ENCODE results near the gene EYA4.

EYA4 gene

DNA sequence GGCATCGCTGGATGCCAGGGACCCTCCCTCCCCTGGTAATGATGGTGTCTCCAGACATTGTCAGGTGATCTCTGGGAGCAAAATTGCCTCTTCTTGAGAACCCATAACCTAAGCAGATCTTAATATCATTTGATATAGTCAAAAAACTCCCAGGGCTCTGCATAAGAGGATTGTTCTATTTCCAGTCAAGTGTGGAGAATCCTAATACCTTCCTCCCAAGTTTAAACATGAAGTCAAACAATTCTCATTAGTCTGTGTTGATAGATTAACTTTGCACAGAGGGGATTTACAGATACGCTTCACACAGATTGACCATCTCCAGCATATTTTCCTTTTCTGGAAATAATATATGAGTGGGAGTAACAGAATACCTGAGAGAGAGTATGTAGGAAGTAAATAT is 10.5 kb downstream of the EYA4 start:
- no peak overlapping the region for H2AFZ ChIP-seq (ENCODE audit: low read length)
- no peaks in the 10 kb centered on the region for H3K36me3 ChIP-seq (ENCODE audit: insufficient read depth, low read length)
- H3F3A ChIP-seq (ENCODE audit: insufficient read depth, low read length) = no peaks in the 10 kb centered on the region
- H3K9me3 ChIP-seq (ENCODE audit: low read length) = no peaks in the 10 kb centered on the region
- no peak overlapping the region for H3K4me2 ChIP-seq (ENCODE audit: low read length)
- H3K27me3 ChIP-seq (ENCODE audit: insufficient read depth, low read length) = no peaks in the 10 kb centered on the region
- no peaks in the 10 kb centered on the region for H3K9me2 ChIP-seq (ENCODE audit: low read depth, low read length)
- H3K4me1 ChIP-seq (ENCODE audit: insufficient read depth, low read length, severe bottlenecking) = no peaks in the 10 kb centered on the region
- H3K79me2 ChIP-seq (ENCODE audit: insufficient read depth, low read length) = no peaks in the 10 kb centered on the region
- no peak overlapping the region for H3K9ac ChIP-seq (ENCODE audit: low read length)
- no peak overlapping the region for H3K4me3 ChIP-seq (ENCODE audit: low read depth, low read length, poor library complexity, severe bottlenecking)
- TF ChIP-seq, protein P1, sequence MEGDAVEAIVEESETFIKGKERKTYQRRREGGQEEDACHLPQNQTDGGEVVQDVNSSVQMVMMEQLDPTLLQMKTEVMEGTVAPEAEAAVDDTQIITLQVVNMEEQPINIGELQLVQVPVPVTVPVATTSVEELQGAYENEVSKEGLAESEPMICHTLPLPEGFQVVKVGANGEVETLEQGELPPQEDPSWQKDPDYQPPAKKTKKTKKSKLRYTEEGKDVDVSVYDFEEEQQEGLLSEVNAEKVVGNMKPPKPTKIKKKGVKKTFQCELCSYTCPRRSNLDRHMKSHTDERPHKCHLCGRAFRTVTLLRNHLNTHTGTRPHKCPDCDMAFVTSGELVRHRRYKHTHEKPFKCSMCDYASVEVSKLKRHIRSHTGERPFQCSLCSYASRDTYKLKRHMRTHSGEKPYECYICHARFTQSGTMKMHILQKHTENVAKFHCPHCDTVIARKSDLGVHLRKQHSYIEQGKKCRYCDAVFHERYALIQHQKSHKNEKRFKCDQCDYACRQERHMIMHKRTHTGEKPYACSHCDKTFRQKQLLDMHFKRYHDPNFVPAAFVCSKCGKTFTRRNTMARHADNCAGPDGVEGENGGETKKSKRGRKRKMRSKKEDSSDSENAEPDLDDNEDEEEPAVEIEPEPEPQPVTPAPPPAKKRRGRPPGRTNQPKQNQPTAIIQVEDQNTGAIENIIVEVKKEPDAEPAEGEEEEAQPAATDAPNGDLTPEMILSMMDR (IDR thresholded peaks at IDR 0.05; ENCODE audit: low read length) = no peak
- TF ChIP-seq EZH2 (IDR thresholded peaks at IDR 0.05; ENCODE audit: borderline replicate concordance, low read length) = no peak
- H4K20me1 ChIP-seq (ENCODE audit: insufficient read depth, low read length) = no peaks in the 10 kb centered on the region
- no peak overlapping the region for H3K27ac ChIP-seq (ENCODE audit: low read depth, low read length, poor library complexity, severe bottlenecking)

DNA sequence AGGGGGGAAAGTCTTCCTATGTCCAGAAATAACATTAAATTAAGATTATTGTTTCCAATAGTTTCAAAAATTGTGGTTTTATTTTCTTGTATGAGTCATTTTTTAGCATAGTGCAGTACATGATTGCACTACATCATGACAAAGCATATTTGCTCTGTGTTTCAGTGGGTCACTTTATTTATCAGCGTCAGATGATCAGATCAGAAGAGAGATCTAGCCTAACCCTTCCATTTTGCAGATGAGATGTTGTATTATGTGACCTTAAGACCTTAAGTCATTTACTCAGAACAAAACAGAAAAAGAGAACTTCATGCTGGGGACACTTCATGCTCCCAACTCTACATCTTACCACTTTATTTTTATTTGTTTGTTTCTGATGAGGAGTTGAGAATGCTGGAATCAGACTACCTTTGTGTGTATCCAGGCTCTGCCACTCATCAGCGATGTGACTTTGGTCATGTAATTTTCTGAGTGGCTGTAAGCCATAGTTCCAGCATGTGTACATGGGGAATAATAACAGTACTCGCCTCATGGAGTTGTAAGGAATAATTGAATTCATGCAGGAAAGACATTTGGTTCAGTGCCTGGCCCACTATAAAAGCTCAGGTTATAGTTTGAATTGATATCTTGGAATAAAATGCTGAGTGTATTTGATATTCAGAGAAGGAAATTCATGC is 13.5 kb downstream of the EYA4 start:
- Histone ChIP-seq H3K27ac (ENCODE audit: low read depth, low read length, poor library complexity, severe bottlenecking) (no peak overlapping the region), H3K4me1 (ENCODE audit: insufficient read depth, low read length, severe bottlenecking) (no peaks in the 10 kb centered on the region), H2AFZ (ENCODE audit: low read length) (no peak overlapping the region), H3K9ac (ENCODE audit: low read length) (no peak overlapping the region), H3K36me3 (ENCODE audit: insufficient read depth, low read length) (no peaks in the 10 kb centered on the region), H3K9me3 (ENCODE audit: low read length) (no peaks in the 10 kb centered on the region), H3K9me2 (ENCODE audit: low read depth, low read length) (no peaks in the 10 kb centered on the region), H3F3A (ENCODE audit: insufficient read depth, low read length) (no peaks in the 10 kb centered on the region), H3K27me3 (ENCODE audit: insufficient read depth, low read length) (no peaks in the 10 kb centered on the region), H4K20me1 (ENCODE audit: insufficient read depth, low read length) (no peaks in the 10 kb centered on the region), H3K4me2 (ENCODE audit: low read length) (no peak overlapping the region), H3K79me2 (ENCODE audit: insufficient read depth, low read length) (no peaks in the 10 kb centered on the region), H3K4me3 (ENCODE audit: low read depth, low read length, poor library complexity, severe bottlenecking) (no peak overlapping the region)
- TF ChIP-seq, protein P1 (IDR thresholded peaks at IDR 0.05; ENCODE audit: low read length) = no peak
- TF ChIP-seq EZH2 (IDR thresholded peaks at IDR 0.05; ENCODE audit: borderline replicate concordance, low read length) = no peak

DNA sequence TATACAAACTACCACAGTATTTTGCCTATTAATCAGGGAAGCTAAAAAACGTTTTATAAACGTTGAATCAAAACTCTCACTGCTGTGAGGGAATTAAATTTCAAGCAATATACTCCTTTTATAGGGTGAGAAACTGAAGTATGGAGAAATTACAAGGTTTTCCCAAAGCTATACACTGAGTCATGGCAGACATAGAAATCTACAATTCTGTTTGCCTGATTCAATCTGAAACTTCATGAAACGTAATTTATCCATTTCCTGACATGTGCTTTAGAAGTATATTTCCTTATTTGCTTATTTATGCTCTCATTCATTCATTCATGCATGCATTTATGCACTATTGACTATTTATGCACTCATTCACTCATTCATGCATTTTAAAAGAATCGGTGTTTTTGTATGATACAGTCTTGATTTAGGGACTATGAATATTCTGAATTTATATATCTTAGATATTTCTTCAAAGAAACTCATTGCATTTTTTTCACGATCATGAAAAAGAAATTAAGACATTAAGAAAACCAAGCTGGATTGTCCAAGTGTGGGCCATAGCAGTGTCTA is 16.5 kb downstream of the EYA4 start:
- Histone ChIP-seq H3F3A (ENCODE audit: insufficient read depth, low read length) (no peaks in the 10 kb centered on the region), H3K4me3 (ENCODE audit: low read depth, low read length, poor library complexity, severe bottlenecking) (no peak overlapping the region), H2AFZ (ENCODE audit: low read length) (no peak overlapping the region), H3K4me1 (ENCODE audit: insufficient read depth, low read length, severe bottlenecking) (no peaks in the 10 kb centered on the region), H3K9me2 (ENCODE audit: low read depth, low read length) (no peaks in the 10 kb centered on the region), H3K36me3 (ENCODE audit: insufficient read depth, low read length) (no peaks in the 10 kb centered on the region), H3K9me3 (ENCODE audit: low read length) (no peaks in the 10 kb centered on the region), H3K27me3 (ENCODE audit: insufficient read depth, low read length) (no peaks in the 10 kb centered on the region), H3K79me2 (ENCODE audit: insufficient read depth, low read length) (no peaks in the 10 kb centered on the region), H4K20me1 (ENCODE audit: insufficient read depth, low read length) (no peaks in the 10 kb centered on the region), H3K9ac (ENCODE audit: low read length) (no peak overlapping the region), H3K27ac (ENCODE audit: low read depth, low read length, poor library complexity, severe bottlenecking) (no peak overlapping the region), H3K4me2 (ENCODE audit: low read length) (no peak overlapping the region)
- TF ChIP-seq, protein P1 (IDR thresholded peaks at IDR 0.05; ENCODE audit: low read length) = no peak
- no peak for TF ChIP-seq EZH2 (IDR thresholded peaks at IDR 0.05; ENCODE audit: borderline replicate concordance, low read length)
